ENCODE results near the gene ZNF44.

Gene ZNF44

DNA sequence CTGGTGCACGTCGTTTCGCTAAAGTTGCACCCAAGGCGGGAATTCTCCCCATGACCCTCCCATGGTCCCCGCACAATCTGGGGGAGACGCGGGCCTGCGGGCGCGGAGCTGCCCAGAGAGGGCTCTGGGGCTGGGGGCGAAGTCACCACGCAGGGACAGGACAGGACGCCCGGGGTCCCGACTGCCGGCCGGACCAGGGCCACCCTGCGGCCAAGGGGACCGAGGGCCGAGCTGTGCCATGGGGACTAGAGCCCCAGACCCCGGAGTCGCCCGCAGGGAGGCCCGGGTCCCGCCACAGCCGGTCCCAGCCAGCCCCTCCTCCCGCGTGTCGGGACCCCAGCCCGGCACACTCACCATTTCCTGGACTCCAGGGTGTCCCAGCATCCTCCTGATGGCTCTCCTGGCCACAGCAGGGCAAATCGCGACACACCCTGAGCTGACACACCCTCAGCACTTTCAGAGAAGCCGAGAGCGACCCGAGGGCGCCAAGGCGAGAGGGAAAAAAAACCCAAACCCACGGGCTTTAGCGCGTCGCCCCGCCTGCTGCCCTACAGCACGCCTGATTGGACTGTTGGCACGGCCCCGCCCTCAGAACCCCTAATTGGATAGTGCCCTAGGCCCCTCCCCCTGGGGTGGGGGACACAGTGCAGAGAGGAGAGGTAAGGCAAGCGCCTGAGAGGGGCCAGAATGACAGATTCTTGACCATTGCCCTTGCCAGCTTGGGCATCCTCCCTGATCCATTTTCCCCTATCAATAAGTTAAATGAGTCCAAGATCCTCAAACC is 28.6 kb downstream of the ZNF44 start:
- Histone ChIP-seq H3K9me3 (ENCODE audit: control insufficient read depth in 1 of 2, low read length in 2 of 2) (peaks cover 59 to 61% of the 10 kb centered on the region in 2 donors), H3K4me3 (ENCODE audit: low read depth in 1 of 2, low read length in 2 of 2) (no peak overlapping the region), H3K36me3 (ENCODE audit: control insufficient read depth in 1 of 2, insufficient read depth in 2 of 2, low read length in 2 of 2) (peaks cover 10 to 11% of the 10 kb centered on the region in 2 donors), H3K27ac (ENCODE audit: low read depth, low read length) (no peak overlapping the region), H3K27me3 (ENCODE audit: control insufficient read depth in 1 of 2, insufficient read depth in 2 of 2, low read length in 2 of 2) (no peaks in the 10 kb centered on the region), H3K4me1 (ENCODE audit: control insufficient read depth in 1 of 2, insufficient read depth in 2 of 2, low read length in 2 of 2) (no peaks in the 10 kb centered on the region), H3K9ac (ENCODE audit: low read depth in 1 of 2, low read length in 2 of 2) (no peak overlapping the region)

DNA sequence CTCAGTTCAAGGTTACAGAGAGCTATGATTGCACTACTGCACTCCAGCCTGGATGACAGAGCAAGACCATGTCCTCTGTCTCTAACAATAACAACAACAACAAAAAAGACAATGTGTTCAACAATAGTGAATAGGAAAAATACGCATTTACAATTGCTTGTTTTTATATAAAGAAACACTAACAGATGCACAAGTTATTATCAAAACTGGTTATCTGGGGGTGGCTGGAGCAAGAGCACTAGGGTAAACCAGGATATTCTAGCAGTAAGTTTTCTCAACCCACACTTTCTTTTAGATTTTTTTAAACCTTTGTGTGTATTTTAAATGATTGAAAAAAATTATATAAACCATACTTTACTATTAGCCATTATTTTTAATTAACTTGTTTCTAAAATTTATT is 33.1 kb downstream of the ZNF44 start:
- no peak overlapping the region for H3K9ac ChIP-seq (ENCODE audit: low read depth in 1 of 2, low read length in 2 of 2)
- no peaks in the 10 kb centered on the region for H3K27me3 ChIP-seq (ENCODE audit: control insufficient read depth in 1 of 2, insufficient read depth in 2 of 2, low read length in 2 of 2)
- no peaks in the 10 kb centered on the region for H3K4me1 ChIP-seq (ENCODE audit: control insufficient read depth in 1 of 2, insufficient read depth in 2 of 2, low read length in 2 of 2)
- no peaks in the 10 kb centered on the region for H3K36me3 ChIP-seq (ENCODE audit: control insufficient read depth in 1 of 2, insufficient read depth in 2 of 2, low read length in 2 of 2)
- H3K4me3 ChIP-seq (ENCODE audit: low read depth in 1 of 2, low read length in 2 of 2), result no peak overlapping the region
- peaks cover 35 to 59% of the 10 kb centered on the region in 2 donors for H3K9me3 ChIP-seq (ENCODE audit: control insufficient read depth in 1 of 2, low read length in 2 of 2)
- H3K27ac ChIP-seq (ENCODE audit: low read depth, low read length), result no peak overlapping the region

DNA sequence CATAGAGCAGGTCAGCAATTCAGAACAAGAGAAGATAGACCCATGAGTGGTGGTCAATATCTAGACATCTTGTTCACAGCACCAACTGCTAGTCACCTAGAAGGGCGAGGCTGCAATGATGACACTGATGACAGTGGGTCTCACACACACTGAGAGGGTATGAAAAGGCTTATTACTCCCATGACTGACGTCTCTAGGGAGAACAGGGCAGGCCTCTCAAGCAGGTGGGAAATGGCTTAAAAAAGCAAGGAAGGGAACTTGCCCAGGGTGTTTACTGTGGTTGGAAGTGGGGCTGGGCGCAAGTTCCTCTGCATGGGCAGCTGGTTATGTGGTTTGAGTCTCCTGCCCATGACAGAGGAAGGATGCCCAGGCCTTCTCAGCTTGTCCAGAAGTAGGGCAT is 33.8 kb downstream of the ZNF44 start:
- H3K27me3 ChIP-seq (ENCODE audit: control insufficient read depth in 1 of 2, insufficient read depth in 2 of 2, low read length in 2 of 2), result no peaks in the 10 kb centered on the region
- H3K27ac ChIP-seq (ENCODE audit: low read depth, low read length), result no peak overlapping the region
- no peaks in the 10 kb centered on the region for H3K36me3 ChIP-seq (ENCODE audit: control insufficient read depth in 1 of 2, insufficient read depth in 2 of 2, low read length in 2 of 2)
- H3K9me3 ChIP-seq (ENCODE audit: control insufficient read depth in 1 of 2, low read length in 2 of 2), result peaks cover 30 to 54% of the 10 kb centered on the region in 2 donors
- H3K4me3 ChIP-seq (ENCODE audit: low read depth in 1 of 2, low read length in 2 of 2), result no peak overlapping the region
- no peak overlapping the region for H3K9ac ChIP-seq (ENCODE audit: low read depth in 1 of 2, low read length in 2 of 2)
- H3K4me1 ChIP-seq (ENCODE audit: control insufficient read depth in 1 of 2, insufficient read depth in 2 of 2, low read length in 2 of 2), result no peaks in the 10 kb centered on the region

DNA sequence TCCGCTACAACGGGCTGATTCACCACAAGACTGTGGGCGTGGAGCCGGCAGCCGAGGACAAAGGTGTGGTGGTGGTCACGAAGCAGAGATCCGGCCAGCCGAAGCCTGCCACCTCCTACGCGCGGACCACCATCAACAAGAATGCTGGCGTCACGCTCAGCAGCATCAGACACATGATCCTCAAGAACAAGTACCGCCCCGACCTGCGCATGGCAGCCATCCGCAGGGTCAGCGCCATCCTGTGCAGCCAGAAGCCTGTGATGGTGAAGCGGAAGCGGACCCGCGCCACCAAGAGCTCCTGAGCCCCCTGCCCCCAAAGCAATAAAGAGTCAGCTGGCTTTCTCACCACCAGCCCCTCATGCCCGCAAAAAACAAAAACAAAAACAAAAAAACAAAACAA is 34.4 kb downstream of the ZNF44 start:
- peaks cover 24 to 49% of the 10 kb centered on the region in 2 donors for H3K9me3 ChIP-seq (ENCODE audit: control insufficient read depth in 1 of 2, low read length in 2 of 2)
- H3K4me1 ChIP-seq (ENCODE audit: control insufficient read depth in 1 of 2, insufficient read depth in 2 of 2, low read length in 2 of 2), result no peaks in the 10 kb centered on the region
- H3K36me3 ChIP-seq (ENCODE audit: control insufficient read depth in 1 of 2, insufficient read depth in 2 of 2, low read length in 2 of 2), result no peaks in the 10 kb centered on the region
- no peak overlapping the region for H3K9ac ChIP-seq (ENCODE audit: low read depth in 1 of 2, low read length in 2 of 2)
- no peak overlapping the region for H3K4me3 ChIP-seq (ENCODE audit: low read depth in 1 of 2, low read length in 2 of 2)
- H3K27me3 ChIP-seq (ENCODE audit: control insufficient read depth in 1 of 2, insufficient read depth in 2 of 2, low read length in 2 of 2), result no peaks in the 10 kb centered on the region
- H3K27ac ChIP-seq (ENCODE audit: low read depth, low read length), result no peak overlapping the region

DNA sequence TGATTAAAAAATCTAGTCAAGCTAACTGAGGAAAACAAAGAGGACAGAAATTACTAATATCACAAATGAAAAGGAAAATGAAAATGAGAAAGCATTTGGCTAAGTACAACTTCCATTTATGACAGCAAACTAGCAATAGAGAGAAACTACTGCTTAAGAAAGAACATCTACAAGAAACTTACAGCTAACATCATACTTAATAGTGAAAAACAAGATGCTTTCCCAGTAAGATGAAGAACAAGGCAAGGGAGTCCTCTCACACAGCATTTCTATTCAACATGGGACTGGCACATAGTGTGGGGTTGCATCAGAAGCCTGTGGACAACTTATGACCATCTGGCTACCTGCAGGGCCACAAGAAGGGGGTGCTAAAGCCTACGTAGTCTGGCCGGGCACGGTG is 39.3 kb downstream of the ZNF44 start:
- peaks cover 0 to 3% of the 10 kb centered on the region in 2 donors for H3K36me3 ChIP-seq (ENCODE audit: control insufficient read depth in 1 of 2, insufficient read depth in 2 of 2, low read length in 2 of 2)
- no peak overlapping the region for H3K27ac ChIP-seq (ENCODE audit: low read depth, low read length)
- peaks cover 18 to 38% of the 10 kb centered on the region in 2 donors for H3K9me3 ChIP-seq (ENCODE audit: control insufficient read depth in 1 of 2, low read length in 2 of 2)
- H3K4me1 ChIP-seq (ENCODE audit: control insufficient read depth in 1 of 2, insufficient read depth in 2 of 2, low read length in 2 of 2), result no peaks in the 10 kb centered on the region
- H3K27me3 ChIP-seq (ENCODE audit: control insufficient read depth in 1 of 2, insufficient read depth in 2 of 2, low read length in 2 of 2), result no peaks in the 10 kb centered on the region
- no peak overlapping the region for H3K4me3 ChIP-seq (ENCODE audit: low read depth in 1 of 2, low read length in 2 of 2)
- no peak overlapping the region for H3K9ac ChIP-seq (ENCODE audit: low read depth in 1 of 2, low read length in 2 of 2)

DNA sequence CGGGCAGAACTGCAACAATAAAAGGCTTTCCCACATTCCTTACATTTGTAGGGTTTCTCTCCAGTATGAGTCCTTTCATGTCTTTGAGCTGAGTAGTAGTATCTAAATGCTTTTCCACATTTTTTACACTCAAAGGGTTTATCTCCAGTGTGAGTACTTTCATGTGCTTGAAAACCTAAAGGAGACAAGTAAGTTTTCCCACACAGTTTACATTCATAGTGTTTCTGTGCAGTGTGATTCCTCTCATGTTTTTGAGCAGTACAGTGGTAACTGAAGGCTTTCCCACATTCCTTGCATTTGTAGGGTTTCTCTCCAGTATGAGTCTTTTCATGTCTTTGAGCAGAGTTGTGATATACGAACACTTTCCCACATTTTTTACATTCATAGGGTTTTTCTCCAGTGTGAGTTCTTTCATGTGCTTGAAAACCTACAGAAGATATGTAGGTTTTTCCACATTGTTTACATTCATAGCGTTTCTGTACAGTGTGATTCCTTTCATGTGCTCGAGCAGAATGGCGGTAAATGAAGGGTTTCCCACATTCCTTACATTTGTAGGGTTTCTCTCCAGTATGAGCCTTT is 47.0 kb downstream of the ZNF44 start:
- Histone ChIP-seq H3K4me1 (ENCODE audit: control insufficient read depth in 1 of 2, insufficient read depth in 2 of 2, low read length in 2 of 2) (no peaks in the 10 kb centered on the region), H3K9me3 (ENCODE audit: control insufficient read depth in 1 of 2, low read length in 2 of 2) (peaks cover 41 to 68% of the 10 kb centered on the region in 2 donors), H3K4me3 (ENCODE audit: low read depth in 1 of 2, low read length in 2 of 2) (peak overlapping the region in 1 of 2 donors; percentile 5), H3K27ac (ENCODE audit: low read depth, low read length) (no peak overlapping the region), H3K36me3 (ENCODE audit: control insufficient read depth in 1 of 2, insufficient read depth in 2 of 2, low read length in 2 of 2) (peaks cover 23 to 36% of the 10 kb centered on the region in 2 donors), H3K9ac (ENCODE audit: low read depth in 1 of 2, low read length in 2 of 2) (no peak overlapping the region), H3K27me3 (ENCODE audit: control insufficient read depth in 1 of 2, insufficient read depth in 2 of 2, low read length in 2 of 2) (no peaks in the 10 kb centered on the region)

DNA sequence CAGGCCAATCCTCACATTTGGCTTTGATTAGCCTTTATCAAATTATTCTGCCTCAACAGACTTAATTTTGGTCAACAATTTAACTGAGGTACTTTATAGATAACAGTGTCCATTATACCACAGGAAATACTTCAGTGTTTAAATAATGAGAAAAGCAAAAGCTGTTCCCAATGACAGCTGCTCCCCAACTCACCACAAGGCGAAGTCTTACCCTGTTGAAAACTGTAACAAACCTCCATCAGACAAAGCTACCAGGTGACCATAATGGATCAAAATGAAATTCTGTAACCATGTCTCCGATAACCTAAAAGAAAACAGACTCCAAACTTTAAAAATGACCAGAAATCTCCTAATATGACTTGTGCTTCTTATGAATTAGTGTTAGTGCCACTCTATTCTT is 50.3 kb downstream of the ZNF44 start:
- Histone ChIP-seq H3K4me3 (ENCODE audit: low read depth in 1 of 2, low read length in 2 of 2) (no peak overlapping the region), H3K27me3 (ENCODE audit: control insufficient read depth in 1 of 2, insufficient read depth in 2 of 2, low read length in 2 of 2) (no peaks in the 10 kb centered on the region), H3K4me1 (ENCODE audit: control insufficient read depth in 1 of 2, insufficient read depth in 2 of 2, low read length in 2 of 2) (no peaks in the 10 kb centered on the region), H3K9ac (ENCODE audit: low read depth in 1 of 2, low read length in 2 of 2) (no peak overlapping the region), H3K36me3 (ENCODE audit: control insufficient read depth in 1 of 2, insufficient read depth in 2 of 2, low read length in 2 of 2) (peaks cover 19 to 25% of the 10 kb centered on the region in 2 donors), H3K27ac (ENCODE audit: low read depth, low read length) (no peak overlapping the region), H3K9me3 (ENCODE audit: control insufficient read depth in 1 of 2, low read length in 2 of 2) (peaks cover 35 to 56% of the 10 kb centered on the region in 2 donors)

DNA sequence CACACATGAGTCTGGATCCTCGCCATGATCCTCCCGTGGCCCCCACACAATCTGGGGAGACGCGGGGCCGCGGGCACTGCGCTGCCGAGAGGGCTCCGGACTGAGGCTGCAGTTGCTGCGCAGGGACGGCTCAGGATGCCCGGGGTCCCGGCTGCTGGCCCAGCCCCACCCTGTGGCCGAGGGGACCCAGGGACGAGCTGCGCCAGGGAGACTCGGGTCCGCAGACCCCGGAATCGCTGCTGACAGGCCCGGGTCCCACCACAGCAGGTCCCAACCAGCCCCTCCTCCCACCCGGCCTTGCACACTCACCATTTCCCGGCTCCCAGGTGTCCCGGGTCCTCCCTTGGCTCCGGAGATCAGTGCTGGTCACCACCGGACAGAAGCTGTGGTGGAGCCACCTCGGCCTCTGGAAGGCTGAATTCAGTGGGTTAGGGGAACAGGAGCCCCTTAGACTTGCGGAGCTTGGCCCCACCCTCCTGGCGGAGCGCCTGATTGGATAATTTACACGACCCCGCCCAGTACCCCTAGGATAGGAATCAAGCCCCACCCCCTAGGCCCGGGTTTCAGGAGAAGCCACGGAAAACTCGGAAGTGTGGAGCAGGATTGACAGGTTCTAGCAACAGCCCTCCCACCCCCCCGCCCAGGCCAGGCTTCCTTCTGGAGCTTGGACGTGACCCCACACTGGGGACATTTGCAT is 57.4 kb downstream of the ZNF44 start:
- no peak overlapping the region for H3K9ac ChIP-seq (ENCODE audit: low read depth in 1 of 2, low read length in 2 of 2)
- no peak overlapping the region for H3K27ac ChIP-seq (ENCODE audit: low read depth, low read length)
- no peak overlapping the region for H3K4me3 ChIP-seq (ENCODE audit: low read depth in 1 of 2, low read length in 2 of 2)
- no peaks in the 10 kb centered on the region for H3K27me3 ChIP-seq (ENCODE audit: control insufficient read depth in 1 of 2, insufficient read depth in 2 of 2, low read length in 2 of 2)
- no peaks in the 10 kb centered on the region for H3K4me1 ChIP-seq (ENCODE audit: control insufficient read depth in 1 of 2, insufficient read depth in 2 of 2, low read length in 2 of 2)
- peaks cover 4 to 9% of the 10 kb centered on the region in 2 donors for H3K36me3 ChIP-seq (ENCODE audit: control insufficient read depth in 1 of 2, insufficient read depth in 2 of 2, low read length in 2 of 2)
- H3K9me3 ChIP-seq (ENCODE audit: control insufficient read depth in 1 of 2, low read length in 2 of 2), result peaks cover 11 to 12% of the 10 kb centered on the region in 2 donors

DNA sequence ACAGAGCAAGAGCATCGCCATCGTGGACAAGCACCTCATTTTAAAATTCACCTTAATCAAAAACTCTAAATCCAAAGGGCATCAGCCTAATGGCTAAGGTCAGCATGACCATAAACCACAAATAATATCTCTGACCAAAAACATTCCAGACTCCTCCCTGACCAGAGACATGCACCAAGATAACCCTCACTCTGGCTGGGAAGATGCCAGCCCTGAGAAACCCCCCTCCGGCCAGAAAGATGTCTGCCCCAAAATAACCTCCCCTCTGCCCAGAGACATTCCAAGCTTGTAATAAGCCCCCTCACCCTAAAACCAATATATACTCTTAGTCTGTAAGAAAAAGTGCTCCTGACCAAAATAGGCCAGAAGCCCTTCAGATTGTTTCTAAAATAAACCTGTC is 61.7 kb downstream of the ZNF44 start:
- no peak overlapping the region for H3K27ac ChIP-seq (ENCODE audit: low read depth, low read length)
- H3K9me3 ChIP-seq (ENCODE audit: control insufficient read depth in 1 of 2, low read length in 2 of 2), result peaks cover 10 to 15% of the 10 kb centered on the region in 2 donors
- H3K4me3 ChIP-seq (ENCODE audit: low read depth in 1 of 2, low read length in 2 of 2), result no peak overlapping the region
- no peak overlapping the region for H3K9ac ChIP-seq (ENCODE audit: low read depth in 1 of 2, low read length in 2 of 2)
- H3K4me1 ChIP-seq (ENCODE audit: control insufficient read depth in 1 of 2, insufficient read depth in 2 of 2, low read length in 2 of 2), result no peaks in the 10 kb centered on the region
- peaks cover 8 to 13% of the 10 kb centered on the region in 2 donors for H3K36me3 ChIP-seq (ENCODE audit: control insufficient read depth in 1 of 2, insufficient read depth in 2 of 2, low read length in 2 of 2)
- no peaks in the 10 kb centered on the region for H3K27me3 ChIP-seq (ENCODE audit: control insufficient read depth in 1 of 2, insufficient read depth in 2 of 2, low read length in 2 of 2)
